GM21423 (cell line): ENCODE measurements around the gene KIAA1671.

Experiments used
- ATAC-seq: cut with Tn5 transposase; IDR thresholded peaks from one replicate; pipeline ENCODE4 v1.9.1; 2021; ENCODE audit warnings: mild to moderate bottlenecking, moderate library complexity; ENCODE audit not compliant: unreplicated experiment

KIAA1671 gene

DNA sequence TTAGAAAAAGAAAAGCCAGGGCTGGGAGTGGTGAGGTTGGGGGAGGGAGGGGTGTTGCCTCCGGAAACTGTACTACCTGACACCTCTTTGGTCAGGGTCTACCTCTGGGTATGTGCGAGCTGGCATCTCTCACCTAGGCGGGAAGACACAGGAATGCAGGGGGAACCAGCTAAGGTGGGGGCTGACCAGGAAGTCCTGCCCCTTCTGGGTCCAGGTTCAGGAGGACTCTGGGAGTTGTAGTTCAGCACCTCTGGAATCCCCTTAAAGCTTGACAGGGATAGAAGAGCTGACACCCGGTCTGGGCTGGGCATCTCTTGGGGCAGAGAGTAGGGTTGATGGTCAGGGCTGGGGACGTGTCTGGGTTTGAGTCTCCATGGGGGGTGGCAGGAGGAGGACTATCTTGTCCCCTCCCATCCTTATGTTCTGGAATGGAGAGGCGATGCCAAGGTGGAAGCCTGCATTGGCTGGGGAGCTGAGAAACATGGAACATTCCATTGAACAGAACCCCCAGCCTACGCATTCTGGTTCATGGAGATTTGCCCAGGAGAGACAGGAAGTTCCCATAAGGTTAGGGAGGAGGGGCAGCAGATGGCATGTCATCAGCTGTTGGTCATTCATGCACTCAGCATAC, 2.1 kb upstream of the KIAA1671 start:
- no peak for ATAC-seq

DNA sequence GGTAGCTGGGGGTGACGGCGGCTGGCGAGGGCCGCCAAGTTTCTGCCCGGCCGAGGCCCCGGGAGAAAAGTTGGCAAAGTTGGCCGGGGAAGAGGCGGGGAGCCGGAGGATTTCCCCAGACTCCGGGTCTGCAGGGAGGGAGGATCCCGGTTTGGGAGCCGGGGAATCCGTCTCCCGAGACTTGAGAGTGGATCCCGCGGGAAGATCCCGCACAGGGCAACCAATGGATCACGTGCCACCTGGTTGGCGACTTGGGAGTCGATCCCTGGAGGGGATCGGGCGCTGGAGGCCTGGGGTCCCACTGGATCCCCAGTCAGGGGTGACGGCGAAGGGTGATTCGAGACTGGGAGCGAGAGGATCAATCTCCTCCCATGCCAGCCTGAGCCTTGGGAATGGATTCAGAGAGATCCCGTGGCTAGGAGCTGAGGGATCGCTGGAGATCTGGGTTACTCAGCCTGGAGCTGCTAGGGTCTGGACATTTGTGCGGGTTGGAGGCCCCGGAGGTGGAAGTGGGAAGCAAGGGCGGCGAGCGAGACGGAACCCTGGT, 394 bp downstream of the KIAA1671 start:
- ATAC-seq: no peak

DNA sequence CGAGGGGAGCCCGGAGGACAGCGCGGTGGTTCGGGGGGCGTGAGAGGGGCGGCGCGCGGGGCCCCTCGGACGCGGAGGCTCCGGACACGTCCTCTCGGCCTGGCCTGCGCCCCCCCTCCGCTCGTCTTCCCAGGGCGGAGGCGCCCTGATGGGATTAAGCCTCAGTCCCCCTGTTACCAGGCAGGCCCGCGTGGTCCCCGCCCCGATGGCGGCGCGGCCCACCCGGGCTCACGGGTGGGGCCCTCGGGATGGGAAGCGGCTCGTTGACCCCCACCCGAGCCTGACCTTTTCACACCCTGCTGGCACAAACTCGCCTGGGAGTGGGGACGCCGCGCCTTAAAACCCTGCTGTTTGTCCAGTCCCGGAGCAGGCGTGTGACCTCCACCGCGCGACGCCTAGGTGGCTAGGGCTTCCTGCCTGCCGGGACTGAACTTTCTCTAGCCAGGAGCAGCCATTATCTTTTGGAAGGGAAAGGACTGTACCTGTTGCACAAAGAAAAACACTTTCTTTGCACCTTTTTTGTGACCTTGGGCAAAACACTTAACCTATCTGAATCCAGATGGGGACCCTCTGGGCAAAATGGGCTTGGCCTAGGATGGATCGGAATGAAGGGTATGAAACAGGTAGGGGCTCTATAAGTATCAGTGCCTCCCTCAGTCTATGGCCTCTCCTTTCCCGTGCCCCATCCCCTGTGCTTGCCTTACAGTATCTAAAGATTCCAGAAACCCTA, 1.0 kb downstream of the KIAA1671 start:
- no peak for ATAC-seq

DNA sequence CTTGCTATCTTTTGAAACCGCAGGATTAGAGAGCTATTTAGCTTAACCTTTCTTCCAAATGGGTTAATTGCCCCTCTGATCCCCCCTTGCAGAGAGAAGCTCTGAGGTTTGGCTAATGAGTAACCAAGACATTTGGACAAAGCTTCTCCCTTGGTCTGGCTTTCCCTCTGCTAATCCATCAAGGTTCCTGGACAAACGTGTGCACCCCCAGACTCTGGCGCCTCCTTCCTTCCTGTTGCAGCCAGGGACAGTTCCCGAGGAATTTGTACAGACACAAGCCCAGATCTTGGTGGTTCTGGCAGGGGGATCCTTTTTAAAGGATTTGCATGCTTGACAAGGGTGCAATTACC, 1.6 kb downstream of the KIAA1671 start:
- no peak for ATAC-seq

DNA sequence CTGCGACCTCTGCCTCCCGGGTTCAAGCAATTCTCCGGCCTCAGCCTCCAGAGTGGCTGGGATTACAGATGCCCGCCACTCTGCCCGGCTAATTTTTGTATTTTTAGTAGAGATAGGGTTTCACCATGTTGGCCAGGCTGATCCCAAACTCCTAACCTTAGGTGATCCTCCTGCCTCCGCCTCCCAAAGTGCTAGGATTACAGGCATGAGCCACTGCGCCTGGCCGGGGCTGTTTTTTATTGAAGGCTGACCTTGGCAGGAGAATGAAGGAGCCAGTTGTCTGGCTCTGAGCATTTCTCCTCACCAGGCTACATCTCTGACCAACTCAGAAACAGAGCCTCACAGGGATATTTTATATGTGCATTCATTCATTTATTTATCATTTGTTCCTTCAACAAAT, 2.3 kb downstream of the KIAA1671 start:
- no peak for ATAC-seq

DNA sequence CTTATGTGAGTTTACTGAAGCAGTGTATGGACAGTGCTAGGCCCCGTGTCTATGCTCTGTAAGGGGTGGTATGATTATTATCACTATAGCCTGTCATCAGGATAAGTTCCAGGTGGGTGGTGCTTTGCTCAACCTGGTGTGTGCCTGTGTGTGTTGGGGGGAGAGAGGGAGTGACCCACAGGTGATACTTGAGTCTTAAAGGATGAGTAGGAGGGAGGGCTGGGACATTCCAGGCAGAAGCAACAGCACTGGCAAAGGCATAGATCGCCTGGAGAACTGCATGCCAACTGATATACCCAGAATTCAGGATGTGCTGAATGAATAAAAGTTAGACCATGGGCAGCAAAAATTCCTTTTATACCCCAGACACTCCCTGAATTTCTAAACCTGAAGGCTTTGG, 4.5 kb downstream of the KIAA1671 start:
- ATAC-seq: no peak

DNA sequence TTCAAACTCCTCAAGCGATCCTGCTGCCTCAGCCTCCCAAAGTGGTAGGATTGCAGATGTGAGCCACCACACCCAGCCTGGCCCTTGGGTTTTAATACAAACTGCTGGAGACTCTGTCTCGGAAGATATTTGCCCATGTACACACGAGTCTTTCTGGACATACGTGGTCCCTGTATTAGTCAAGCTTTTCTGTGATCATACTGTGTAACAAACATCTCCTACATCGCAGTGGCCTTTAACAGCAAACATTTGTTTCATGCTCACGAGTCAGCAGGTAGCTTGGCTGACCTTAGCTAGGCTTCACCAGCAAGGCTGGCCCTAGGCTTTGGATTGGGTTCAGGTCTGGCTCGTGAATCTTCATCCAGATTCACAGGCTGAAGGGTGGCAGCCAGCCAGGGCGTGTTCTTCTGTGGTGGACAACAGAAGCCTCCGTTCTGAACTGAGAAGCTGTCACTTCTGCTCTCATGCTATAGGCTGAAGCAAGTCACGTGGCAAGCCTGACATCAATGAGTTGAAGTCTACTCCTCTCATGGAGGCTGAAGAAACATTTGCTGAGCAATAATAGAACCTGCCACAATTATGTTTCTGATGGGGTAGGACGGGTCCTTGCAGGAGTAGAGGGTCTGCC, 8.8 kb downstream of the KIAA1671 start:
- ATAC-seq: no peak

DNA sequence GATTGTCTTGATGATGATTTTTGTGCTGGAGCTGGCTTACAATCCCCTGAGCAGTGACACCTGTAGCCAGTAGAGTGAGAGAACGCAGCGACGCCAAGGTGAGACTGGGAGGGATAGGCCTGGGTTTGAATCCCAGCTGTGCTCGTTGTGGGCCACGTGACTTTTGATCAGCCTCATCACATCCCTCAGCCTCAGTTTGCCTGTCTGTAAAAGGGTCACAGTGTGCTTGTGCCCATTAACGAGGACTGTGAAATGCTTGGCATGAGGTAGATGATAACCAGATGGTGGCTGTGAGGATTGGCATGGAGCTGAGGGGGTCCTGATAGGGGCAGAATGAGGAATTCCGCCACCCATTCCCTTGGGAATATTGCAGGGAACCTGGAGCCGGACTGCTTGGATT, 9.6 kb downstream of the KIAA1671 start:
- no peak for ATAC-seq

DNA sequence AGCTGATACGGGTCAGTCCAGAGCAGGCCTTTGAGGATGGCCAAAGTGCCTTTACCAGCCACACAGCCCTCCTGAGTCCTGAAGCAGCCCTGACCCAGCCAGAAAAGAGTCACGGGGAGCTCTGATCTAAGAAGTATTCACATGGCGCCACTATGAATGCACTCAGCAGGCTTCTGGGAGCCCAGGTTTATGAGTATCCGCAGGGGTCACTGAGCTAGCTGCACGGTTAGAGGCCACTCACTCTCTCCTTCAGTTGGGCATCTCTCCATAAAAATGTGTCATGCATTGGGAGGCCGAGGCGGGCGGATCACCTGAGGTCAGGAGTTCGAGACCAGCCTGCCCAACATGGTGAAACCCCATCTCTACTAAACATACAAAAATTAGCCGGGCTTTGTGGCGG, 10.3 kb downstream of the KIAA1671 start:
- no peak for ATAC-seq

DNA sequence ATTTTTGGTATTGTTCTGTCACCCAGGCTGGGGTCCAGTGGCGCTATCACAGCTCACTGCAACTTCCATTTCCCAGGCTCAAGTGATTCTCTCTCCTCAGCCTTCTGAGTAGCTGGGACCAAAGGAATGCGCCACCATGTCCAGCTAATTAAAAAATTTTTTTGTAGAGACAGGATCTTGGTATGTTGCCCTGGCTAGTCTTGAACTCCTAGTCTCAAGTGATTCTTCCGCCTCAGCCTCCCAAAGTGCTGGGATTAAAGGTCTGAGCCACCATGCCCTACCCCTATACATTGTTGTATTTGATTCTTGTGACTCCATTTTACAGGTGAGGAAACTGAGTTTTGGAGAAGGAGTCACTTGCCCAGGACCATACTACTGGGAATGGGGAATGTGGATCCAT, 11.9 kb downstream of the KIAA1671 start:
- no peak for ATAC-seq

DNA sequence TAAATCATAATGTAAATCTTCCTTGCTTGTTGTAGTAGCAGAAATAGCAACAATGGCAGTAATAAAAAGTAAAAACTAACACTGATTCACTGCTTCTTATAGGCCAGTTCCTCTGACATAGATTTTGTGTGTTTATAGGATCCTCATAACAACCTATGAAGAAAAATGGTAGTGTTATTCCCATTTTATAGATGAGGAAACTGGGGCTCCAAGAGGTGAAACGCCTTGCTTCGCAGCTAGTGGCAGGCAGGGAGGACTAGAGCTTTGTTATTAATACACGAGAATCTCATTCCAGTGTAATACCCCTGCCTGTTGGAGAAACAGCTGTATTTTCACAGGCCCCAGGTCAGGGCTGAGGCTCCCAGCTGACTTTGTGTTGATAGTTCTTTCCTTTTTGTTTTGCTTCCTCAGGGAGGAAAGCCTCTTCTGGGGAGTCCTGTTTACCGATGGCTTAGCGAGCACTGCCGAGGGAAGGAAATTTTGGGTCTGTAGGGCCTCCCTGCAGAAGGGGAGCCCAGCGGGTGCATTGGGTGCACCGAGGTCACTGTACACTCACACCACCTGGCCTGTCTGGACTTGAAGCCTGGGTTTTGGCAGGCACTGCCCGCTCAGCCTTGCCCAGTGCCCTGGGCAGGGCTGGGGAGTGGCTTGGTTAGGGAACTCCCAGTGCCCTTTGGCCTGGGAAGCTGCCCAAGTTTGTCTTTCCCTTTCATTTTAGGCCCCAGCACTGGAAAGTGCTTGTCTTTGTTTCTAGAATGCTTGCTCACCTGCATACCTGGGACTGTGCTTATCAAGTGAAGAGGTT, 13.5 kb downstream of the KIAA1671 start:
- ATAC-seq: no peak

DNA sequence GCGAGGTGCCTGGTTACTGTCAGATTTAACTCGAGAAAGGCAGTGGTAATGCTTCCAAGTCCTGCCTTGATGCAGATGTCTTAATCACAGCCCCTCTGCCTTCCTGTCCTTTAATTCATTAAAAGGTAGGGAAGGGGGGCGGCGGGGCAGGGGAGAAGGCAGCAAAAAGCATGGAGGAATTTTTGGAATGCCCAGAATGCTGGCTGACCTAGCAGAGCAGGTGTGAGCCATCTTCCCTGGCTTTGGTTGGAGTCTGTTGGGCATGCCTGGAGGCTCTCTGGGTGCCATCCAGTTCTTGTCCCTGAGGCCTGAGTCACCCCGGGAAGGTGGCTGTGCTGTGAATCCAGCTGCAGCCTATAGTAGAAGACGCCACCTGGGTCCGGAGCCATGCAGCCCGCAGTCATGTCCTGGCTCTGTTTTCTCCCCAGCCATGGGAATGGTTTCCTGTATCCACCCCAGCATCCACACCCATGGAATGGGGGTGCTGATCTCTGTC, 15.6 kb downstream of the KIAA1671 start:
- ATAC-seq: no peak

DNA sequence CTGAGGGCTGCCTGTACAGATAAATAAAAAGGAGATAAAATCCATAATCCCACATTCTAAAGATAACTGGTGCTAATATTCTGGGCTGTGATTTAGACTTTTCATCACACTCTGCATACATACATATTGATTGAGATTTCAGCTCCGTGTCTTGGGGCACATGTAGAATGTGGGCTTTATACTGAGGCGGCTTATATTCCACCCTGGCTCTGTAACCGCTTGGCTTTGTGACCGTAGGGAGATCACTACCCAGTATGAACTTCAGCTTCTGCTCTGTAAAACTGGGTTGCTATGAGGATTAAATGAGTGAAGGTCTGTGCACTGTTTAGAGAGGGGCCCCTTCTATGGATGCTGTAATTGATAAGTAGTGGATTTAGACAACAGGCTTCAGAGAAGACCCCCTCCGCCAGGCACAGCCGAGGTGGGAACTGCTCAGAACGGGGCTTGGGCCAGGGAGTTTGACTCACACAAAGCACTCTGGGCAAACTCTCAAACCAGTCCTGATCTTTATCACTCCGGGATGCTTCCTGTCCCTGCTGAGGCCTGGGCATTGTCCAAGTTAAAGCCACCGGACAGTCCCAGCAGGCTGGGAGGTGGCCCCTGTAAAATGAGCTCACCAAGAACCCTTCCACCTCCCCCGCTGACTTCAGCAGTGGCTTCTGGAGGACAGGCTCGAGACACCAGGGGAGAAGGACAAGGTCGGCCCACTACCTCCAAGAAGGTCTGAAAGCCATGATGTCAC, 17.2 kb downstream of the KIAA1671 start:
- no peak for ATAC-seq

DNA sequence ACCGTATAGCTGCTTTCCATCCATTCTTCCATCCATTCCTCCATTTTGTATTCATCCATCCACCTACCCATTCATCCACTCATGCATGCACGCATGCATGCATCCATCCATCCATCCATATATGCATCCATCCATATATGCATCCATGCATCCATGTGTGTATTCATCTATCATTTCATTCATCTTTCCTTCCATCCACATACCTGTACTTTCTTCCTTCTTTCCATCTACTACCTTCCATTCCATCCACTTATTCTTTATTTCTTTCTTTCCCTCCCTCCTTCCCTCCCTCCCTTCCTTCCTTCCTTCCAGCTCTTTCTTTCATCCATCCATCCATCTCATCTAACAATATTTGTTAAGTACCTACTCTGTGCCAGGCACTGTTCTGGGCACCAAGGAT, 19.9 kb downstream of the KIAA1671 start:
- no peak for ATAC-seq

DNA sequence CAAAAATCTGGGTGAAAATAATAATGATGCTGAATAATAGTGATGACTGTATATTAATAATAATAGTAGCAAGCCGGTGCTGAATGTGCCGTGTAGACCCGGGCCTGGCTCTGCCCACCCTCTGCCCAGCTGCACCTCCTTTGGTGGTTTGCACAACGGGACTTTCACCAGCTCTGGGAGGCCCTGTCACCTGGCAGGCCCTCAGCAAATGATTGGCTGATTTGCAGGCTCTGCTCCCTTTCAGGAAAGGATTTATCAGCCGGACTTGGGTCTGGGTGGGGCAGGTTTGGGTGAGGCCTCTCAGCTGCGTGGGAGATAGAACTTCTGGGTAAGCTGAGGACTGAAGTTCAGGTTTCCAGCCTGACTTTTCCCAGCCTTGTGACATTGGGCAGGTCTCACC, 21.4 kb downstream of the KIAA1671 start:
- no peak for ATAC-seq

DNA sequence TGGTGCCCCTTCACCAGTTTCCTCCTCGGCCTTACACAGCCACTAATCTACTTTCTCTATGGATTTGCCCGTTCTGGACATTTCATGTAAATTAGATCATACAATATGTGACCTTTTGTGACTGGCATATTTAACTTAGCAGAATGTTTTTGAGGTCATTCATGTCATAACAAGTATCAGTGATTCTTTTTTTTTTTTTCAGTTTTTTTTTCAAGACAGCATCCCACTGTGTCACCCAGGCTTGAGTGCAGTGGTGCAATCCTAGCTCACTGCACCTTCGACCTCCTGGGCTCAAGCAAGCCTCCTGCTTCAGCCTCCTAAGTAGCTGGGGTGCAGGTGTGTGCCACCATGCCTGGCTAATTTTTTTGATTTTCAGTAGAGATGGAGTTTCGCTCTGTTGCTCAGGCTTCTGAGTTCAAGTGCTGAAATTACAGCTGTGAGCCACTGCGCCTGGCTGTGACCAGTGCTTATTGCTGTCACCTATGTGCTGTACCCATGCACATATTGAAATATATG, 22.7 kb downstream of the KIAA1671 start:
- no peak for ATAC-seq

DNA sequence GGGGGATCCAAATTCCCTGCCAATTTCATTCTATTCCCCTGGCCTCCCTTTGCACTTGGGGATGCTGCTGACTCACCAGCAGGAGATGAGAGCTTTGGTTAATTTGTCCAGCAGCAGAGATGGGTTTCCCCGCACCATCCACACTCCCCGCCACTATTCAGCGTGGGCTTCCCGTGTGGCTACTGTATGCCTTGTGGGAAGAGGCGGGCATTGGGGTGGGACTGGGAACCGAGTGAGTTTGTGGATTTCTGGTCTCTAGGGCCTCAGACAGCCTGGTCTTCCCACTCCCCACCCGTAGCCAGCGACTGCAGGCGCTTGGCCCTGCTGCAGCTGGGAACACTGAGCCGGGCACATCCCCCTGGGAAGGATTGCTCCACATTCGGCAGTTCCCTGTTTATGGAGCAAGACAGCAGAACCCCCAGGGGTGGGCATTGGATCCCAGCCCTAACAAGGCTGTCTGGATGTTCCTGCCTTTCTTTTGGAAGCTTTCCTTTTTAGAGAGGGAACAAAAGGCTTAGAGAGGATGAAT, 23.4 kb downstream of the KIAA1671 start:
- ATAC-seq: no peak

DNA sequence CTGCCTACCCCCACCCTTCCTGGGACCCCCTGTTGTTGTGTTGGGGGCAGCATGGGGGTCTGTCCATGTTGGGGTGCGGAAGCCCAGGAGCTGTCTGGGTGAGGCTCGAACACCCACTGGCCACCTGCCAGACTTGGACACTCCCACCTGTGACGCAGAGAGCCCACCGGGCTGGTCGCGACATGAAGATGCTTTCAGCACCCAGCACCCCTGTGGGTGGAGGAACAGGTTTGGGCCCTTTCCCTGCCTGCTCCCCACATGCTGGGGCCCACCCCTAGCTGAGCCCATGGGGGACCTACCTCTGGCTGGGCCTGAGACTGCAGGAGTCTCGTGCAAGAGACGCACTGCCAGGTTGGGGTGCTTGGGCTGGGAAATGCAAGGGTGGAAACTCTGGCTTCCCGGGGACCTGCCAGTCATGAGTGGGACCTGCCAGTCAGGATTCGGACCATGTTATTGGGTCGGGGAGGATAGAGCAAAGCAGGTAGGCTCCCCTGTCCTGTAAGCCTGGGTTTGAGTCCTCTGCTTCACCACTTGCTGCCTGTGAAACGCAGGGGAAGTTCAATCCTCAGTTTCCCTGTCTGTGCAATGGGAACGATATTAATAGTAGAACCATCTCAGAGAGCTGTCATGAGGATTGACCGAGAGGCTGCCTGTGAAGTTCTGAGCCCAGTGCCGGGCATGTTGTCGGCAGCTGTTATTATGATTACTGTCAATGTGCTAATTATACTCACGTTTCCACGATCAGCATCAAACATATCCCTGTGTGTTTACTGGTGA, 24.1 kb downstream of the KIAA1671 start:
- no peak for ATAC-seq
